Amniotic epithelial cell (primary cell): ENCODE measurements around the gene BSND.

Experiments
- DNase-seq: peaks from one replicate; pipeline ENCODE4 v3.0.0-alpha.2; 2010; ENCODE audit warnings: low read depth

BSND gene

GRCh38 chr1:54991939-54992338 is 6.8 kb upstream of the BSND start:
- no peak for DNase-seq

DNA sequence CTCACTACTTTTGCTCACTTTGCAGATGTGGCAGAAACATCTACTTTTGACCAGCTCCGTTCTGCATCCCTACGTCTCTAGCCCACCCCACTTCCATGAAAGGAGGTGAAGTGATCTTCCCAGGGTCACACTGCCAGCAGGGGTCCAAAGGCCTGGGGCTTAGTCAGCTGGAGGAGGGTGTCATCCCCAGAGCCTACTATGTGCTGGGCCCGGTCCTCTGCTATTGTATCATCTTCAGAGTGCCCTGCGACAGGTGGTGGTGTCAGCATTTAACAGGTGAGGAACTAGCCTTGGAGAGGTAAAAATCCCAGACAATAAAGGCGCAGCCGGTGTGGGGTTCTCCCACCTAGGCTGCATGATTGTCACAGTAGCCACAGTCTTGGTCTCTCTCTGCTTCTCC is 5.6 kb upstream of the BSND start:
- no peak for DNase-seq

DNA sequence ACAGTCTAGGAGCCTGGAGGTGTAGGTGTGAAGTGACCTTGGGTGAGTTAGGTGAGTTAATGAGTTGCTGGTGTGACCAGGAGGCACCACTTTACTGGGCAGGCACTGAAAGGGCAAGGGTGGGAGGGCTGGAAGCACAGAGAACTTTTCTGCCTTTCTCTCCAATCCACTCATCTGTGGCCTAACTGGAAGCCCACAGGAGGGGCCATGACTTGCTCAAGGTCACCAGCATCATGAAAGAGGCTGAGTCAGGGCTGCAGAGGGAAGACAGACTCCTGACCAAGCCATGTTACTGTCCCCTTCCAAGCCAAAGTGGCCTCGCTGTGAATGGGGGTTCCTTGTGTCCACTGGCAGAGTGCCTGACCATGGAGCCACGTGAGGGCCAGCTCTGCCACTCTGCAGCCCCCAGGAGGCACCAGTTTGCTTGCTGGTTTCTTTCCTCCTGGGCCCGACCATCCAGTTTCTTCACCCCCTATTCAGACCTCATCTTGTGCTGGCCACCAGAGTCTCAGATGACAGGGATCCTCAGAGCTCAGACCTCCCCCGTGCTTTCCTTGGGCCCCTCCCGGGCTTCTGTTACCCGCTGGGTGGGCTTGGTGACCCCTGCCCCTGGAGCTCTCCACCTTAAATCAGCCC is 4.3 kb upstream of the BSND start:
- no peak for DNase-seq

DNA sequence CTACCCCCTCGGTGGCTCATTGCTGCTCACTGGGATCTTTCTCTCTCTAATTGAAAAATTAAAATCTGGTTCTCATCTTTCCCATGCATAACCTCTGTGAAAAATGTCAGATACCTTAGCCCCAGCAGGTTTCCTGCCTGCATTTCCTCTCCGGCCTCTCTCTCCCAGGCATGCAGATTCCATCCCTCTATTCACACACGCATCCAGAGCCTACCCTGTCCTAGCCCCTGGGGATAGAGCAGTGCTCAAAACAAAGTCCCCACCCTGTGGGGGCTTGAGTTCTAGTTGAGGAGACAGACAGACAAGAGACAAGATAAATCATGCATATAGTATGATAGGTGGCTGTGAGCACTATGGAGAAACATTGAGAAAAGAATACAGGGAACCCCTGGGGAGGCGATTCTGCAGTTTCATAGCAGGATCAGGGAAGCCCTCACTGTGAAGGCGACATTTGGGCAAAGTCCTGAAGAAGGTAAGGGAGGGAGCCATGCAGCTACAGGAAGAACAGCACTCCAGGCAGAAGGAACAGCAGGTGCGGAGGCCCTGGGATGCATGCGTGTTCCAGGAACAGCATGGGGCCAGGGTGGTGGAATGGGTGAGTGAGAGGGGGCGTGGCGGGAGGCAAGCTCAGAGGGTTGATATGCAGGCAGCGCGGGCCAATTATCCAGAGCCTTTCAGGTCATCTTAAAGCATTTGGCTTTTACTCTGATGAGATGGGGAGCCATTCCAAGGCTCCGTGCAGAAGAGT is 3.5 kb upstream of the BSND start:
- no peak for DNase-seq

DNA sequence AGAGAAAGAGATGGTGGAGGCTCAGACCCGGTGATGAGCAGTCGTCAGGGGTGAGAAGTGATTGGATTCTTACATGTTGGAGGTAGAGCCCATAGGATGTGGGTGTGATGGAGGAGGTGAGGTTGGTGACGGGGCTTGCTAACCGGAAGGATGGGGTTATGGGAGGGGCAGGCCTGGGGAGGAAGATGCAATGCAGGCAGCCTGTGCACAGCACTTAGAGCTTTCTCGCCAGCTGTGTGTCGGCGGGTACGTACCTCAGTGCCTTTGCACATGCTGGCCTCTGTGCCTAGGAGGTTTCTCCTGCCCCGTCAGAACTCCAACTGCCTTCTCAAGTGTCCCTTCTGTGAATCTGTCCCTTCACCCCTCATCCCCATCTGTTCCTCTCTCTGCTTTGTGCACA is 2.9 kb upstream of the BSND start:
- no peak for DNase-seq

DNA sequence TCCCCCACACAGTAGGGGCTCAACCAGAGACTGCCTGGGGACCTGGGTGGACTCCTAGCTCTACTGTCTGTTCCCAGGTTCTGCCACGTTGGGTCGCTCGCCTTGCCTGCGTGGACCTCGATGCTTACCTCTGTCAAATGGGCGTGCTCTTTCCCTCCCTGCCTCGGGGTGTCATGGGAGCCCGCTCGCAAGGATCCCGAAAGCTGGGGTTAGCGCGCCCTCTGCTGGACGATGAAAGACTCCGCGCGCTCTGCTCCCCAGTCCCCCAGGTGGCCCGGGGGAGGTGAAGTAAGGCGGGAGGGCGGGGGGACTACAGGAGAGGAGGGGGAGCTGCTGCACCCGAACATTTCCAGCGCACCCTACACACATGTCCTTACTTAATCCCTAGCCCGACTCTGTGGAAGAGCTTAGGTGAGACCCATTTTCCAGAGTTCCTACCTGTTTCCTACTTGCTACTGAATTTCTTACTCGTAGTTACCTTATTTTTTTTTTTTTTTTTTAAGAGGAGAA is 2.3 kb upstream of the BSND start:
- DNase-seq, result peak; percentile 40

DNA sequence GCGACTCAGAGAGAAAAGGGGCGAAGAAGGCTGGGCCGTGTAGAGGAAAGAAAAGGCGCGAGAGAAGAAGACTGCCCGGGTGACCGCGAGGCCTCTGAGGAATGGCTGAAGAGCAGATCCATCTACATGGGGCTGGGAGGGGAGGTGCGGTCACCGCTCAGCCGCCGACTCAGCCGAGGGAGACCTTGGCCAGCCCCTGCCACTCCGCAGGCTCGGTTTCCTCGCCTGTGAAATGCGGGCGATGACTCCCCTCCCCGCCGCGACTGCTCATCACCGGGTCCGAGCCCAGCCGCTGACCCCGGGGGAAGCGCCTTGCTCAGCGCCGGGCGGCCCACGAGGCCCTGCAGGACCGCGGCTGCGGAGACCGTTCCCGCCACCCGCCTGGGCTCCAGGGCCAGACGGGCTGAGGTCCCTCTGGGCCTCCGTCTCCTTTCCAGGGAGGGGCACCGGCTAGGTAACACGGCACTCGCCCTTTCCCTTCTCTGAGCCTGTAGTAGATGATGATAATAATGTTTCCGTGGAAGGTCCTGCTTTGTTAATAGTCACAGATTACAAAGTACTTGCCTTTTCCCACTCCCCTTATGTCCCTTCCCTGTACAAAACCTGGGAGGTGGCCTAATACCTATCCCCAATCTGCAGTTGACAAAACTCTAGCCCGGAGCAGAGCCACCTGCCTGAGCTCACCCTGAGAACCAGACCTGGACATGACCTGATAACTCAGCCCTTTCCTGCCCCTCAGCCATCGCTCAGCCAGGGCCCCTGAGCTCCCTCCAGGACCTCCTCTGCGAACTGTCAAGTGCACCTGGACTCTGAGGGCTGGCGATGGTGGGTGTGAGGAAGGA is 1.6 kb upstream of the BSND start:
- peak; percentile 13 for DNase-seq

DNA sequence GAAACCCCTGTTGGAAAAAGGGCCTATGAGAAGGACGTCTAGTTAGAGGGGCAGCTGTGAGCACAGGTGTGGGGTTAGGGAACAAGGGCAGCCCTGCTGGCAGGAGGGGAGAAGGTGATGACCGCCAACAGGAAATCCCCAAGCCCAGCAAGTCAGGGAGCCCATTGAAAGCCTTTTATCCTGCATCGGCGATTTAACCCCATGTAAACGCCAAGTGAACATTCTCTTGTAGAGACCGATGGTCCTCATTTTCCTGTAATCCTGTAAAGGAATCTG is 1.1 kb upstream of the BSND start:
- DNase-seq, result no peak

GRCh38 chr1:54998100-54998499 is 633 bp upstream of the BSND start:
- DNase-seq, result no peak

GRCh38 chr1:55000110-55001085 is 1.7 kb downstream of the BSND start:
- DNase-seq, result no peak

DNA sequence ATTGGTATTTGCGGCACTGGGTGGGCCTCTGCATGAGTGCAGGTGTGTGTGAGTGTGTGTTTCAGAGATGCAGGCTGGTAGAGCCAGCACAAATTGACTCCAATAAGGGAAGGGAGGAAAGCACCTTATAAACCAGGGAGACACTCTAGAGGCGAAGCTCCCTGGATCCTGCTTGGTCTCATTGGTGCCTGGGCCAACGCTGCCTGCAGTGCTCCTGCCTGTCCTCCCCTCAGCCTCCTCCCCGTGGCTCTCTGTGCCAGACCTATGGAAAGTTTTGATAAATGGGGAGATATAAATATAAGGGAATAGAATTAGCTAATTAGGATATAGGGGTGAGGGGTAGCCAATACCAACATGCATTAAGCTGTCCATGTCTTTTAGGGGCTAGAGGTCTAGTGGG is 2.6 kb downstream of the BSND start:
- DNase-seq, result no peak

GRCh38 chr1:55002686-55003085 is 4.0 kb downstream of the BSND start:
- DNase-seq, result no peak

DNA sequence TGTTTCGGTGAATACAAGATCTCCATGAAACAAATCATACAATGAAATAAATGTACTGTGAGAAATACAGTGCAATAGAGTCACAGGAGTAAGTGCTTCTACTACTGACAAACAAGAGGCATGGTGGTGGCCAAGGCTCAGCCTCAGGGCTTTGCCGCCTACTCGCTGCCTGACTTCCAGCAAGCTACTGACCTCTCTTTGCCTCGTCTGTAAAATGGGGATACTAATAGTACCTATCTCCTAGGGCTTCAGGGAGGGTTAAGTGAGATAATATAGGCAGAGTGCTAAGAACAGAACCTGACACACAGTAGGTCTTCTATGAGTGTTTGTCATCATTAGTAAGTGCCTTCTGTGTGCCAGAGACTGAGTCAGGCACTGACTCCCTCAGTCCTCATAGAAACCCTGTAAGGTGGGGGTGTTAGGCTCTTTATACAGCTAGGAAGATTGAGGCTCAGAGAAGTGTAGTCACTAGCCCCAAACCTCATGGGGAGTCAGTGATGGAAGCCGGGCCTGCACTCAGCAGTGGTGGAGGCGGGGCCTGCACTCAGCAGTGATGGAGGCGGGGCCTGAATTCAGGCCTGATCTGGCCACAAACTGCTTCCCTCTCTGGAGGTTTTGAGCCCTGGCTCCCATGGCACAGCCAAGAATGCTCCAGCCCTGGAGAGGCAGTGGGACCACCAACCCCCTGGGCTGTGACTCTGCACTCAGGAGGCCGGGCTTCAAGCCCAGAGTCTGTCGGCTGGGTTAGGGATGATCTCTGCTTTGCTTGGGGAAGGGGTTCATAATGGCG is 6.8 kb downstream of the BSND start:
- DNase-seq, result no peak

GRCh38 chr1:55006931-55007330 is 8.2 kb downstream of the BSND start:
- DNase-seq, result no peak

GRCh38 chr1:55007625-55008024 is 8.9 kb downstream of the BSND start:
- DNase-seq, result peak; percentile 37

GRCh38 chr1:55010194-55010886 is 11.6 kb downstream of the BSND start:
- DNase-seq, result no peak

GRCh38 chr1:55010887-55011217 is 12.1 kb downstream of the BSND start:
- DNase-seq, result no peak

- no peak for DNase-seq
Measured at GRCh38 chr1:55012661-55013060, 13.9 kb downstream of the BSND start.

GRCh38 chr1:55015123-55015522 is 16.4 kb downstream of the BSND start:
- peak; percentile 11 for DNase-seq
